Measurements from ENCODE around the gene TUBA1B. TPM values are rescaled to one million over a fixed set of nuclear protein-coding genes. Genes with fewer than 3 reads are reported as not detected.
A peak's percentile ranks its signal among the peaks of the same experiment; 100 is the strongest.

The TUBA1B gene
- total RNA-seq, 1 experiment from 2014 or later: 1,866 TPM

DNA sequence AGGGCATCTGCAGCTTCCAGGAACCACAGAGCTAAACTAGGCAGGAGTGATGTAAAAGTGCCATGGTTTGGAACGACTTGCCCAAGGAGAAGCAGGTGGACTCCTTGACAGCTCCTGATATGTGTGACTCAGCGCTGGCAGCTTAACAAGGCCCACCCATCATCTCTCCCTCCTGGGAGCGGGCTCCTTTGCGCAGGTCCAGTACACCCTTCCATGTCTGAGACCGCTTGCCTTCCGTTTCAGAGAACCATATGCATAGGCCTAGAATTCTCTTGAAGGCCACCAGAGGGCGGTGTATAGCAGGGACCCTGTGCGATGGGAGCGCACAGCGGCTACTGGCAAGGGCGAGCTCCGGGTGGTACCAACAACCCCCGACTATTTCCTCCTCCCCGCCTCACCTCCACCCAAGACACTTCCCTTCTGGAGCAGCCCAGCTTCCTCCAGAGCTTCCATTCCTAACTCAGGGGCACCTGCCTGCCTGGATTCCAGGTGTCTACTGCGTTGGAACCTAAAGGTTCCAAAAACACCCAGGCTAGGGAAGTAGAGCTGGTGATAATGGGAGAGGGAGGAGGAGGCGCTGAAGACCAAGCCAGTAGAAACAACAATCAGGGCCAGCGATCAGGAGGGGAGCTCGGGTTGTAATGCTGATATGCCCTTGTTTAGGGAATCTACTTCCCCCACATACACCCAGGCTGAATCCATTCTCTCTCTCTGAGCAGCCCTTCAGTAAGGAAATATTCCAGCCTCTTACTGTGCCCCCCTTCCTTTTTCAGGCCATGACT, 42.9 kb downstream of the TUBA1B start:
- Mint-ChIP-seq H3K4me3 (ENCODE audit: unreplicated experiment) (peak overlapping the region; percentile 50), H3K36me3 (ENCODE audit: insufficient read depth, unreplicated experiment) (peaks cover 5% of the 10 kb centered on the region), H3K9me3 (ENCODE audit: unreplicated experiment) (no peaks in the 10 kb centered on the region), H3K27me3 (ENCODE audit: insufficient read depth, unreplicated experiment) (peaks cover 19% of the 10 kb centered on the region), H3K27ac (ENCODE audit: unreplicated experiment) (no peak overlapping the region), H3K4me1 (ENCODE audit: low read depth, unreplicated experiment) (no peaks in the 10 kb centered on the region)
- Histone ChIP-seq H3K27me3 (replicated peaks; ENCODE audit: control insufficient read depth, insufficient read depth, low read length) (peaks cover 8% of the 10 kb centered on the region; the same call in 1 of the 2 replicates), H3K9me3 (no peaks in the 10 kb centered on the region), H3K36me3 (ENCODE audit: control insufficient read depth, insufficient read depth, low read length) (no peaks in the 10 kb centered on the region), H3K4me3 (ENCODE audit: low read depth, low read length) (no peak overlapping the region), H3K4me1 (peaks cover 11% of the 10 kb centered on the region)
- peak; percentile 84 for DNase-seq
- TF ChIP-seq, protein P1, sequence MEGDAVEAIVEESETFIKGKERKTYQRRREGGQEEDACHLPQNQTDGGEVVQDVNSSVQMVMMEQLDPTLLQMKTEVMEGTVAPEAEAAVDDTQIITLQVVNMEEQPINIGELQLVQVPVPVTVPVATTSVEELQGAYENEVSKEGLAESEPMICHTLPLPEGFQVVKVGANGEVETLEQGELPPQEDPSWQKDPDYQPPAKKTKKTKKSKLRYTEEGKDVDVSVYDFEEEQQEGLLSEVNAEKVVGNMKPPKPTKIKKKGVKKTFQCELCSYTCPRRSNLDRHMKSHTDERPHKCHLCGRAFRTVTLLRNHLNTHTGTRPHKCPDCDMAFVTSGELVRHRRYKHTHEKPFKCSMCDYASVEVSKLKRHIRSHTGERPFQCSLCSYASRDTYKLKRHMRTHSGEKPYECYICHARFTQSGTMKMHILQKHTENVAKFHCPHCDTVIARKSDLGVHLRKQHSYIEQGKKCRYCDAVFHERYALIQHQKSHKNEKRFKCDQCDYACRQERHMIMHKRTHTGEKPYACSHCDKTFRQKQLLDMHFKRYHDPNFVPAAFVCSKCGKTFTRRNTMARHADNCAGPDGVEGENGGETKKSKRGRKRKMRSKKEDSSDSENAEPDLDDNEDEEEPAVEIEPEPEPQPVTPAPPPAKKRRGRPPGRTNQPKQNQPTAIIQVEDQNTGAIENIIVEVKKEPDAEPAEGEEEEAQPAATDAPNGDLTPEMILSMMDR (IDR thresholded peaks at IDR 0.05; ENCODE audit: insufficient read depth in 1 of 2, low read depth in 1 of 2, low read length in 1 of 2, severe bottlenecking in 1 of 2, unreplicated experiment in 1 of 2): peak; percentile 91 to 97
- intact Hi-C loops (cut with micrococcal nuclease; ENCODE audit: unreplicated experiment): loop anchor here (1.0 kb wide), 6 partner anchors 10 to 146 kb away; partner anchors contain the start of gene LMBR1L
- no TSS peak for BruUV-seq (replicated peaks)
- ChIA-PET CTCF (interaction anchor here (0.6 to 2.8 kb wide), 25 partner anchors 8 to 156 kb away, joined by 3 to 81 read pairs (median 6); partner anchors contain the start of genes LMBR1L, RHEBL1 and TUBA1B), POLR2A (interaction anchor here (0.6 to 1.5 kb wide), 3 partner anchors 18 to 43 kb away, joined by 3 to 6 read pairs (median 5); partner anchors contain the start of genes RHEBL1 and TUBA1B)

DNA sequence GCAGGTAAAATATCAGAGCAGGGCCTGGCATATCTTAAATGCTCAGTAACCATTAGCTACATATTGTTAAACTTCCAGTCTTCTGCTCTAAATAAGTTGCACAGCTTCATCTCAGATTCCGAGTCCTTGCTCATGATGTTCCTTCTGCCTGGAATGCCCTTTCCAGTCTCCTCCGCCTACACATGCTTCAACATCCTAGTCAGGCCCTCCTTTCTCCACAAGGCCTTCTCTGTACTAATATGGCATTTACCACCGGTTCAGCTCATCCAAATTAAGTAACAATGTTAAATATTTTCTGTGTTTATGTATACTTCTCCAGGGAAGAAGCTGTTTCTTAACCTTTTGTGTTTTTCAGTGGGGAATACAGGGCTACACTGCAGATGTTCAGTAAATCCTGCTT, 45.1 kb downstream of the TUBA1B start:
- BruUV-seq (replicated peaks): no TSS peak
- Histone ChIP-seq H3K4me3 (ENCODE audit: low read depth, low read length) (no peak overlapping the region), H3K4me1 (peaks cover 4% of the 10 kb centered on the region; the same call in 1 of the 2 replicates), H3K27me3 (replicated peaks; ENCODE audit: control insufficient read depth, insufficient read depth, low read length) (peaks cover 7% of the 10 kb centered on the region; the same call in 1 of the 2 replicates), H3K36me3 (ENCODE audit: control insufficient read depth, insufficient read depth, low read length) (no peaks in the 10 kb centered on the region), H3K9me3 (no peaks in the 10 kb centered on the region)
- Mint-ChIP-seq H3K4me1 (ENCODE audit: low read depth, unreplicated experiment) (no peaks in the 10 kb centered on the region), H3K36me3 (ENCODE audit: insufficient read depth, unreplicated experiment) (peaks cover 5% of the 10 kb centered on the region), H3K27me3 (ENCODE audit: insufficient read depth, unreplicated experiment) (peaks cover 10% of the 10 kb centered on the region), H3K27ac (ENCODE audit: unreplicated experiment) (no peak overlapping the region), H3K4me3 (ENCODE audit: unreplicated experiment) (no peak overlapping the region), H3K9me3 (ENCODE audit: unreplicated experiment) (no peaks in the 10 kb centered on the region)
- ChIA-PET POLR2A (interaction anchor here (0.9 kb wide), 1 partner anchor 16 kb away, joined by 4 read pairs; the partner anchor contains the start of gene RHEBL1), CTCF (interaction anchor here (0.6 to 1.9 kb wide), 4 partner anchors 9 to 35 kb away, joined by 3 to 12 read pairs (median 4); partner anchors contain the start of genes DHH and LMBR1L)
- intact Hi-C loops (cut with micrococcal nuclease; ENCODE audit: unreplicated experiment): no loop called here
- DNase-seq: no peak
- TF ChIP-seq, protein P1 (IDR thresholded peaks at IDR 0.05; ENCODE audit: insufficient read depth in 1 of 2, low read depth in 1 of 2, low read length in 1 of 2, severe bottlenecking in 1 of 2, unreplicated experiment in 1 of 2): no peak

DNA sequence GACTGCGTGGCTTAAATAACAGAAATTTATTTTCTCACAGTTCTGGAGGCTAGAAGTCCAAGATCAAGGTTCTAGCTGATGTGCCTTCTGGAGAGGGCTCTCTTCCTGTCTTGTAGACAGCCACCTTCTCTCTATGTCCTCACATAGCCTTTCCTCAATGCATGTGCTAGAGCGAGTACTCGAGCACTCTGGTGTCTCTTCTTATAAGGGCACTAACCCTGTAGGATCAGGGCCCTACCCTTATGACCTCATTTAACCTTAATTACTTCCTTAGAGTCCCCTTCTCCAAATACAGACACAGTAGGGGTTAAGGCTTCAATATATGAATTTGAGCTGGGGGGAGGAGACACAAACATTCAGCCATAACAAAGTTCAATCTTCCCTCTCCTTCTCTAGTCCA, 46.8 kb downstream of the TUBA1B start:
- Mint-ChIP-seq H3K4me1 (ENCODE audit: low read depth, unreplicated experiment) (no peaks in the 10 kb centered on the region), H3K36me3 (ENCODE audit: insufficient read depth, unreplicated experiment) (peaks cover 5% of the 10 kb centered on the region), H3K27me3 (ENCODE audit: insufficient read depth, unreplicated experiment) (peaks cover 3% of the 10 kb centered on the region), H3K4me3 (ENCODE audit: unreplicated experiment) (no peak overlapping the region), H3K9me3 (ENCODE audit: unreplicated experiment) (no peaks in the 10 kb centered on the region), H3K27ac (ENCODE audit: unreplicated experiment) (no peak overlapping the region)
- intact Hi-C loops (cut with micrococcal nuclease; ENCODE audit: unreplicated experiment): no loop called here
- Histone ChIP-seq H3K9me3 (no peaks in the 10 kb centered on the region), H3K36me3 (ENCODE audit: control insufficient read depth, insufficient read depth, low read length) (no peaks in the 10 kb centered on the region), H3K27me3 (replicated peaks; ENCODE audit: control insufficient read depth, insufficient read depth, low read length) (peaks cover 2% of the 10 kb centered on the region; the same call in 1 of the 2 replicates), H3K4me3 (ENCODE audit: low read depth, low read length) (no peak overlapping the region), H3K4me1 (no peaks in the 10 kb centered on the region)
- ChIA-PET CTCF (interaction anchor here (0.7 to 1.2 kb wide), 5 partner anchors 10 to 151 kb away, joined by 3 to 4 read pairs (median 3); partner anchors contain the start of genes DHH and TUBA1B), POLR2A (no interaction called here)
- BruUV-seq (replicated peaks): no TSS peak
- TF ChIP-seq, protein P1 (IDR thresholded peaks at IDR 0.05; ENCODE audit: insufficient read depth in 1 of 2, low read depth in 1 of 2, low read length in 1 of 2, severe bottlenecking in 1 of 2, unreplicated experiment in 1 of 2): no peak
- DNase-seq: no peak
